Adrenal gland (tissue), 12 donors: Measurements from ENCODE around the gene ENC1. TPM values are rescaled to one million over a fixed set of nuclear protein-coding genes. Genes with fewer than 3 reads are reported as not detected.

Experiments used
- DNase-seq, 7 donors: peaks; one replicate each; pipeline ENCODE4 v3.0.0-alpha.2; 2019 to 2020
- H3K27ac ChIP-seq, 5 donors: fragments of 200-600 bp; sonication (generic) in 4 of 5; 1 replicate in 3 of 5; 2 replicates in 2 of 5; pipeline versions ENCODE4 v1.5.1 to v1.8.0; 2016 to 2020; ENCODE audit warnings: mild to moderate bottlenecking in 1 of 5
- H3K27me3 ChIP-seq: fragments of 200-600 bp; 2 replicates; pipeline ENCODE4 v1.8.0; 2021
- H3K36me3 ChIP-seq, 2 donors: fragments of 200-600 bp; replicated peaks in 1 of 2; 1 replicate in 1 of 2; 2 replicates in 1 of 2; pipeline versions ENCODE4 v1.5.1 to v1.8.0; 2018 to 2022
- H3K4me1 ChIP-seq, 2 donors: fragments of 200-600 bp; replicated peaks in 1 of 2; 1 replicate in 1 of 2; 2 replicates in 1 of 2; pipeline versions ENCODE4 v1.5.1 to v1.8.0; 2018 to 2021
- H3K4me3 ChIP-seq, 4 donors: fragments of 200-600 bp; sonication (generic) in 3 of 4; one replicate each; pipeline ENCODE4 v1.5.1; 2016 to 2018
- H3K9me3 ChIP-seq, 3 donors: fragments of 200-600 bp; sonication (generic) in 1 of 3; replicated peaks in 1 of 3; 1 replicate in 2 of 3; 2 replicates in 1 of 3; pipeline versions ENCODE4 v1.5.1 to v1.8.0; 2016 to 2021
- CTCF ChIP-seq, 6 experiments: fragments of 450-650 bp in 4 of 6; fragments of 200-600 bp in 2 of 6; sonication (generic) in 1 of 6; IDR thresholded peaks; 1 replicate in 5 of 6; 2 replicates in 1 of 6; pipeline versions ENCODE4 v1.5.1 to v1.8.0; 2016 to 2021; ENCODE audit warnings: antibody characterized with exemption in 6 of 6, mild to moderate bottlenecking in 2 of 6, moderate library complexity in 1 of 6
- POLR2A ChIP-seq, 2 donors: fragments of 450-650 bp; IDR thresholded peaks; one replicate each; pipeline ENCODE4 v1.6.1; 2017; ENCODE audit warnings: antibody characterized with exemption in 2 of 2, mild to moderate bottlenecking in 2 of 2, moderate library complexity in 1 of 2
- WGBS, 4 donors: extraction: QIAGEN DNeasy Blood & Tissue Kit in 2 of 4; methylation state at CpG; one replicate each; pipeline versions ENCODE4 v1.1.5 to v1.1.7; 2013 to 2017; 5-methylcytosine and 5-hydroxymethylcytosine counted together
- intact Hi-C, 2 donors: fragments of 100-400 bp; cut with DNase I; formaldehyde crosslinking; loops; one replicate each; pipeline versions ENCODE4 v1.14.1 to v1.15.0; 2022 to 2023
- polyA plus RNA-seq, 3 donors: library from polyadenylated mRNA; stranded (reverse); fragments of 200-250 nt in 2 of 3; fragments of 350-450 nt in 1 of 3; fragmentation: Illumina TruSeq in 1 of 3; extraction: RNeasy Lipid Tissue Mini Kit (QIAGEN cat#74804) in 1 of 3; gene quantifications; one replicate each; pipeline ENCODE4 v1.2.3, GENCODE V29; 2013 to 2014
- total RNA-seq, 9 donors: library from RNA; depleted of rRNA in 4 of 9; stranded (reverse); fragments of >200 nt in 4 of 9; fragments of 120-200 nt in 1 of 9; fragmentation: NEBNext Ultra II Directional in 1 of 9; extraction: Animal tissue kit (Norgen Biotek cat#: 25700) in 1 of 9; gene quantifications; one replicate each; pipeline versions ENCODE4 v1.1.0 to v1.2.4, GENCODE V29; 2013 to 2023
- donor health status: healthy with polysubstance abuse.
- donor health status: Bipolar disorder and iron deficiency.
- donor health status: DM: yes; HTN: yes; CAD: no.
- donor health status: DM: no; HTN: no; CAD: no.
- donor health status: DM: no; HTN: no; CAD: no.
- donor health status: DM: yes; HTN: yes; CAD: no.

The ENC1 gene
- total and polyA plus RNA-seq, 12 donors = 2.1 to 48.7 (median 4.4) TPM

- no peak for TF ChIP-seq POLR2A (IDR thresholded peaks at IDR 0.05)
- Histone ChIP-seq H3K9me3 (no peaks in the 10 kb centered on the region), H3K4me1 (no peaks in the 10 kb centered on the region), H3K27ac (no peak overlapping the region), H3K36me3 (no peaks in the 10 kb centered on the region), H3K4me3 (no peak overlapping the region), H3K27me3 (no peaks in the 10 kb centered on the region)
- 68 to 89% (median 73%) methylated on average over 2 of the region's 2 CpGs for WGBS, 4 donors
- intact Hi-C loops = no loop called here
- DNase-seq = no peak
These were observed 27.2 kb downstream of the ENC1 start for GRCh38 chr5:74613283-74613682.

- Histone ChIP-seq H3K27me3 (no peaks in the 10 kb centered on the region), H3K9me3 (no peaks in the 10 kb centered on the region), H3K27ac (no peak overlapping the region), H3K4me3 (no peak overlapping the region), H3K4me1 (no peaks in the 10 kb centered on the region), H3K36me3 (no peaks in the 10 kb centered on the region)
- intact Hi-C loops = no loop called here
- no peak for TF ChIP-seq POLR2A (IDR thresholded peaks at IDR 0.05)
- no peak for TF ChIP-seq CTCF (IDR thresholded peaks at IDR 0.05)
- DNase-seq = no peak
- WGBS, 4 donors = 84 to 89% (median 87%) methylated on average over 3 of the region's 3 CpGs
These were observed 28.5 kb downstream of the ENC1 start for GRCh38 chr5:74612045-74612444.

GRCh38 chr5:74608736-74609601 is 31.6 kb downstream of the ENC1 start:
- 75 to 89% (median 81%) methylated on average over 5 of the region's 5 CpGs for WGBS, 4 donors

GRCh38 chr5:74605759-74606158 is 34.8 kb downstream of the ENC1 start:
- WGBS, 4 donors = 89 to 97% (median 95%) methylated on average over 4 of the region's 4 CpGs
- no peak for DNase-seq
- intact Hi-C loops = no loop called here
- H3K27ac ChIP-seq = no peak overlapping the region
- H3K36me3 ChIP-seq = no peaks in the 10 kb centered on the region
- no peak overlapping the region for H3K4me3 ChIP-seq
- H3K27me3 ChIP-seq = no peaks in the 10 kb centered on the region
- TF ChIP-seq POLR2A (IDR thresholded peaks at IDR 0.05) = no peak
- no peak for TF ChIP-seq CTCF (IDR thresholded peaks at IDR 0.05)
- no peaks in the 10 kb centered on the region for H3K9me3 ChIP-seq
- no peaks in the 10 kb centered on the region for H3K4me1 ChIP-seq

More at GRCh38 chr5:74608736-74609601, 31.6 kb downstream of the ENC1 start:
- TF ChIP-seq CTCF (IDR thresholded peaks at IDR 0.05) (no peak), POLR2A (IDR thresholded peaks at IDR 0.05) (no peak)
- intact Hi-C loops = no loop called here
- H3K4me3 ChIP-seq = no peak overlapping the region
- no peaks in the 10 kb centered on the region for H3K36me3 ChIP-seq
- no peaks in the 10 kb centered on the region for H3K9me3 ChIP-seq
- no peak for DNase-seq
- H3K27me3 ChIP-seq = no peaks in the 10 kb centered on the region
- no peak overlapping the region for H3K27ac ChIP-seq
- H3K4me1 ChIP-seq = no peaks in the 10 kb centered on the region

- H3K27me3 ChIP-seq = no peaks in the 10 kb centered on the region
- H3K4me3 ChIP-seq = no peak overlapping the region
- H3K27ac ChIP-seq = no peak overlapping the region
- intact Hi-C loops = no loop called here
- H3K9me3 ChIP-seq = no peaks in the 10 kb centered on the region
- no peak for TF ChIP-seq CTCF (IDR thresholded peaks at IDR 0.05)
- TF ChIP-seq POLR2A (IDR thresholded peaks at IDR 0.05) = no peak
- no peaks in the 10 kb centered on the region for H3K4me1 ChIP-seq
- DNase-seq = no peak
- WGBS, 4 donors = 38 to 88% (median 86%) methylated on average over 1 of the region's 1 CpG
- no peaks in the 10 kb centered on the region for H3K36me3 ChIP-seq
These were observed 37.2 kb downstream of the ENC1 start for GRCh38 chr5:74603376-74603775.
